ENCODE results near the gene STON2. TPM values are rescaled to one million over a fixed set of nuclear protein-coding genes. Genes with fewer than 3 reads are reported as not detected.

The STON2 gene
- total and polyA plus RNA-seq, 2 of the 13 experiments (the other 11 are each of a cell fraction or from before 2014, with no cell fraction given), result 2.1 to 11.0 TPM

GRCh38 chr14:81220830-81221578 lies 179.1 kb downstream of the STON2 start, which contains the start of gene GTF2A1 (continued):
- TF ChIP-seq HOXA7 (CRISPR knock-in tag; IDR thresholded peaks at IDR 0.05), result no peak
- no peak; the same call in 1 of the 2 replicates for TF ChIP-seq ZNF747 (CRISPR knock-in tag; IDR thresholded peaks at IDR 0.05; ENCODE audit: borderline replicate concordance)
- TF ChIP-seq GTF2F1 (IDR thresholded peaks at IDR 0.05; ENCODE audit: low read length), result peak; percentile 50; the same call in 1 of the 2 replicates
- TF ChIP-seq RFXAP (CRISPR knock-in tag; IDR thresholded peaks at IDR 0.05; ENCODE audit: borderline replicate concordance), result peak; percentile 69
- peak; percentile 74; the same call in 1 of the 2 replicates for TF ChIP-seq ZNF598 (CRISPR knock-in tag; IDR thresholded peaks at IDR 0.05; ENCODE audit: borderline replicate concordance)
- TF ChIP-seq HMGXB3 (CRISPR knock-in tag; IDR thresholded peaks at IDR 0.05; ENCODE audit: borderline replicate concordance), result peak; percentile 82
- no peak for TF ChIP-seq TOPORS (CRISPR knock-in tag; IDR thresholded peaks at IDR 0.05)
- peak; percentile 60 for TF ChIP-seq ZNF503 (CRISPR knock-in tag; IDR thresholded peaks at IDR 0.05)
- peak; percentile 30; the same call in 1 of the 2 replicates for TF ChIP-seq MYPOP (CRISPR knock-in tag; IDR thresholded peaks at IDR 0.05)
- TF ChIP-seq NFIC (IDR thresholded peaks at IDR 0.05; ENCODE audit: low read length), result no peak
- no peak for TF ChIP-seq PCBP2 (optimal IDR thresholded peaks at IDR 0.05; ENCODE audit: low read depth, low read length, poor library complexity, severe bottlenecking)
- TF ChIP-seq ZKSCAN8 (CRISPR knock-in tag; IDR thresholded peaks at IDR 0.05; ENCODE audit: borderline replicate concordance), result no peak
- TF ChIP-seq ZNF326 (CRISPR knock-in tag; IDR thresholded peaks at IDR 0.05; ENCODE audit: borderline replicate concordance), result no peak
- TF ChIP-seq ZNF124 (CRISPR knock-in tag; IDR thresholded peaks at IDR 0.05), result no peak
- no peak for TF ChIP-seq NR3C1 (CRISPR knock-in tag; IDR thresholded peaks at IDR 0.05)
- no peak; the same call in none of the 2 replicates for TF ChIP-seq NR0B2 (CRISPR knock-in tag; IDR thresholded peaks at IDR 0.05)
- peak; percentile 83; the same call in 1 of the 2 replicates for TF ChIP-seq NFIB (CRISPR knock-in tag; IDR thresholded peaks at IDR 0.05; ENCODE audit: borderline replicate concordance)
- TF ChIP-seq, protein P1, sequence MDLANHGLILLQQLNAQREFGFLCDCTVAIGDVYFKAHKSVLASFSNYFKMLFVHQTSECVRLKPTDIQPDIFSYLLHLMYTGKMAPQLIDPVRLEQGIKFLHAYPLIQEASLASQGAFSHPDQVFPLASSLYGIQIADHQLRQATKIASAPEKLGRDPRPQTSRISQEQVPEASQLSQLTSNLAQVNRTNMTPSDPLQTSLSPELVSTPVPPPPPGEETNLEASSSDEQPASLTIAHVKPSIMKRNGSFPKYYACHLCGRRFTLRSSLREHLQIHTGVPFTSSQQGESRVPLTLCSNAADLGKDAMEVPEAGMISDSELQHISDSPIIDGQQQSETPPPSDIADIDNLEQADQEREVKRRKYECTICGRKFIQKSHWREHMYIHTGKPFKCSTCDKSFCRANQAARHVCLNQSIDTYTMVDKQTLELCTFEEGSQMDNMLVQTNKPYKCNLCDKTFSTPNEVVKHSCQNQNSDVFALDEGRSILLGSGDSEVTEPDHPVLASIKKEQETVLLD (CRISPR knock-in tag; IDR thresholded peaks at IDR 0.05; ENCODE audit: low read depth), result peak; percentile 81; the same call in 1 of the 2 replicates
- peak; percentile 61; the same call in 1 of the 2 replicates for TF ChIP-seq ZNF749 (CRISPR knock-in tag; IDR thresholded peaks at IDR 0.05; ENCODE audit: borderline replicate concordance)
